Thyroid gland (tissue), 4 donors: ENCODE data around the gene PEX19.

Experiments used
- POLR2A ChIP-seq, 2 donors: fragments of 450-650 bp; IDR thresholded peaks; one replicate each; pipeline ENCODE4 v1.6.1; 2017; ENCODE audit warnings: antibody characterized with exemption in 2 of 2, mild to moderate bottlenecking in 2 of 2, moderate library complexity in 1 of 2
- TF ChIP-seq, protein P1 (sequence below), 6 experiments: fragments of 200-600 bp in 3 of 6; fragments of 450-650 bp in 3 of 6; sonication (generic) in 3 of 6; IDR thresholded peaks; one replicate each; pipeline ENCODE4 v1.5.1; 2016 to 2019; ENCODE audit warnings: antibody characterized with exemption in 6 of 6, mild to moderate bottlenecking in 2 of 6, inconsistent platforms in 1 of 6, moderate library complexity in 1 of 6

- TF ChIP-seq POLR2A (IDR thresholded peaks at IDR 0.05), result no peak
- TF ChIP-seq, protein P1, sequence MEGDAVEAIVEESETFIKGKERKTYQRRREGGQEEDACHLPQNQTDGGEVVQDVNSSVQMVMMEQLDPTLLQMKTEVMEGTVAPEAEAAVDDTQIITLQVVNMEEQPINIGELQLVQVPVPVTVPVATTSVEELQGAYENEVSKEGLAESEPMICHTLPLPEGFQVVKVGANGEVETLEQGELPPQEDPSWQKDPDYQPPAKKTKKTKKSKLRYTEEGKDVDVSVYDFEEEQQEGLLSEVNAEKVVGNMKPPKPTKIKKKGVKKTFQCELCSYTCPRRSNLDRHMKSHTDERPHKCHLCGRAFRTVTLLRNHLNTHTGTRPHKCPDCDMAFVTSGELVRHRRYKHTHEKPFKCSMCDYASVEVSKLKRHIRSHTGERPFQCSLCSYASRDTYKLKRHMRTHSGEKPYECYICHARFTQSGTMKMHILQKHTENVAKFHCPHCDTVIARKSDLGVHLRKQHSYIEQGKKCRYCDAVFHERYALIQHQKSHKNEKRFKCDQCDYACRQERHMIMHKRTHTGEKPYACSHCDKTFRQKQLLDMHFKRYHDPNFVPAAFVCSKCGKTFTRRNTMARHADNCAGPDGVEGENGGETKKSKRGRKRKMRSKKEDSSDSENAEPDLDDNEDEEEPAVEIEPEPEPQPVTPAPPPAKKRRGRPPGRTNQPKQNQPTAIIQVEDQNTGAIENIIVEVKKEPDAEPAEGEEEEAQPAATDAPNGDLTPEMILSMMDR (IDR thresholded peaks at IDR 0.05), result no peak
Measured at GRCh38 chr1:160258177-160258798, 26.6 kb downstream of the PEX19 start.
